A549 (cell line): ENCODE measurements around the gene NTN5.

Experiments used
- CHD4 ChIP-seq: fragments of 200-600 bp; sonication (generic); IDR thresholded peaks from 2 replicates; pipeline ENCODE4 v1.6.1; 2016; ENCODE audit warnings: antibody characterized with exemption, mild to moderate bottlenecking, borderline replicate concordance
- EHMT2 ChIP-seq: fragments of 200-600 bp; sonication (generic); IDR thresholded peaks from 2 replicates; pipeline ENCODE4 v1.6.1; 2016; ENCODE audit warnings: antibody characterized with exemption, low read depth, mild to moderate bottlenecking, moderate library complexity
- HOXA7 ChIP-seq: fragments of 250-450 bp; sonication (Bioruptor Pico); IDR thresholded peaks from 2 replicates; pipeline ENCODE4 v1.5.0; 2020; ENCODE audit warnings: mild to moderate bottlenecking, moderate library complexity
- KDM5A ChIP-seq: fragments of 200-600 bp; sonication (generic); IDR thresholded peaks from 2 replicates; pipeline ENCODE4 v1.6.1; 2016; ENCODE audit warnings: antibody characterized with exemption, mild to moderate bottlenecking
- MYC ChIP-seq: IDR thresholded peaks from 2 replicates; pipeline ENCODE4 v1.6.1; 2012; ENCODE audit warnings: mild to moderate bottlenecking, inconsistent platforms, low read length, improper control_type of control experiment, borderline replicate concordance
- PHF8 ChIP-seq: fragments of 200-600 bp; sonication (generic); IDR thresholded peaks from 2 replicates; pipeline ENCODE4 v1.6.1; 2016; ENCODE audit warnings: low read depth, mild to moderate bottlenecking, antibody characterized with exemption, moderate library complexity, borderline replicate concordance
- POLR2A ChIP-seq: IDR thresholded peaks from 2 replicates; pipeline ENCODE4 v1.6.1; 2012; ENCODE audit warnings: mild to moderate bottlenecking, low read length
- RARB ChIP-seq: fragments of 250-450 bp; sonication (Bioruptor Pico); IDR thresholded peaks from 2 replicates; pipeline ENCODE4 v1.8.0; 2021; ENCODE audit warnings: mild to moderate bottlenecking, moderate library complexity
- SREBF2 ChIP-seq: fragments of 450-650 bp; IDR thresholded peaks from 2 replicates; pipeline ENCODE4 v1.6.1; 2014; ENCODE audit warnings: mild to moderate bottlenecking, moderate library complexity
- TF ChIP-seq, protein P1 (sequence below): fragments of >200 bp; sonication (Bioruptor Twin); formaldehyde crosslinking; IDR thresholded peaks from 3 replicates; pipeline ENCODE4 v1.5.1; 2016

GRCh38 chr19:48635263-48635965 lies 37.4 kb downstream of the NTN5 start:
- TF ChIP-seq, protein P1, sequence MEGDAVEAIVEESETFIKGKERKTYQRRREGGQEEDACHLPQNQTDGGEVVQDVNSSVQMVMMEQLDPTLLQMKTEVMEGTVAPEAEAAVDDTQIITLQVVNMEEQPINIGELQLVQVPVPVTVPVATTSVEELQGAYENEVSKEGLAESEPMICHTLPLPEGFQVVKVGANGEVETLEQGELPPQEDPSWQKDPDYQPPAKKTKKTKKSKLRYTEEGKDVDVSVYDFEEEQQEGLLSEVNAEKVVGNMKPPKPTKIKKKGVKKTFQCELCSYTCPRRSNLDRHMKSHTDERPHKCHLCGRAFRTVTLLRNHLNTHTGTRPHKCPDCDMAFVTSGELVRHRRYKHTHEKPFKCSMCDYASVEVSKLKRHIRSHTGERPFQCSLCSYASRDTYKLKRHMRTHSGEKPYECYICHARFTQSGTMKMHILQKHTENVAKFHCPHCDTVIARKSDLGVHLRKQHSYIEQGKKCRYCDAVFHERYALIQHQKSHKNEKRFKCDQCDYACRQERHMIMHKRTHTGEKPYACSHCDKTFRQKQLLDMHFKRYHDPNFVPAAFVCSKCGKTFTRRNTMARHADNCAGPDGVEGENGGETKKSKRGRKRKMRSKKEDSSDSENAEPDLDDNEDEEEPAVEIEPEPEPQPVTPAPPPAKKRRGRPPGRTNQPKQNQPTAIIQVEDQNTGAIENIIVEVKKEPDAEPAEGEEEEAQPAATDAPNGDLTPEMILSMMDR = no peak
- TF ChIP-seq HOXA7 (CRISPR knock-in tag) (no peak), POLR2A (peak; percentile 32), EHMT2 (no peak), PHF8 (peak; percentile 41; the same call in 1 of the 2 replicates), KDM5A (no peak), CHD4 (no peak), MYC (no peak), RARB (CRISPR knock-in tag) (no peak), SREBF2 (no peak)
